Breast epithelium (tissue), 3 donors: Measurements from ENCODE around the gene AKAP9.

Source experiments
- CTCF ChIP-seq, 3 donors: fragments of 450-650 bp; IDR thresholded peaks; one replicate each; pipeline ENCODE4 v1.5.1; 2016 to 2017; ENCODE audit warnings: antibody characterized with exemption in 3 of 3, mild to moderate bottlenecking in 3 of 3, moderate library complexity in 3 of 3
- POLR2A ChIP-seq: fragments of 450-650 bp; IDR thresholded peaks from one replicate; pipeline ENCODE4 v1.6.1; 2016; ENCODE audit warnings: antibody characterized with exemption, mild to moderate bottlenecking, moderate library complexity

GRCh38 chr7:92035576-92035975 lies 94.9 kb downstream of the AKAP9 start:
- no peak for TF ChIP-seq CTCF (IDR thresholded peaks at IDR 0.05)
- TF ChIP-seq POLR2A = no peak
